NCI-H460 (cell line): ENCODE measurements around the gene TRAPPC2L. TPM values are rescaled to one million over a fixed set of nuclear protein-coding genes. Genes with fewer than 3 reads are reported as not detected.

Source experiments
- DNase-seq: peaks from one replicate; pipeline ENCODE4 v3.0.0-alpha.2; 2016; ENCODE audit warnings: low read depth; ENCODE audit errors: extremely low read depth
- total RNA-seq: library from RNA; depleted of rRNA; stranded (reverse); fragments of >200 nt; shearing (Covaris generic); gene quantifications from 2 replicates; pipeline ENCODE4 v1.2.3, GENCODE V29; 2014; rRNA removed

Gene TRAPPC2L
- total RNA-seq, 1 experiment from 2014 or later: 21.1 TPM

DNA sequence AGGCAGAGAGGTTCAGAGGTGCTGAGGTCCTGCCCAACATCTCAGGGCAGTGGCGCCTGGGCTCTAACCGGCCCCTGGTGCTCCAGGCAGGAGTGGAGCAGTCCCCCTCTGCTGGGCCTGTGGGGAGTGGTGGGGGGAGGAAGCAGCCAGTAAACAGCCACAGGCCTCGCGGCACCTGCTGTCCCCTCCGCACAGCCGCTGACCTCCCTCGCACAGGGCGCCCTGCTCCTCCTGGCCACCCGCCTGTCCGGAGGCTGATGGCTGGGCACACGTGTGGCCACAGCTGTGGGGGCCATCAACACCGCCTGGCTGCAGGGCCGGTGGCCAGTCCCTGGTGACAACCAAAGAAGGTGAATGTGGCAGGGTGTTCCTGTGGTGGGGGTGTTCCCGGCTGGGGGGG lies 46.3 kb downstream of the TRAPPC2L start:
- no peak for DNase-seq

GRCh38 chr16:88904676-88905365 lies 47.9 kb downstream of the TRAPPC2L start:
- DNase-seq: no peak

- no peak for DNase-seq
These were observed 48.6 kb downstream of the TRAPPC2L start for GRCh38 chr16:88905563-88905962.

GRCh38 chr16:88906020-88906419 lies 49.1 kb downstream of the TRAPPC2L start:
- DNase-seq: no peak

DNA sequence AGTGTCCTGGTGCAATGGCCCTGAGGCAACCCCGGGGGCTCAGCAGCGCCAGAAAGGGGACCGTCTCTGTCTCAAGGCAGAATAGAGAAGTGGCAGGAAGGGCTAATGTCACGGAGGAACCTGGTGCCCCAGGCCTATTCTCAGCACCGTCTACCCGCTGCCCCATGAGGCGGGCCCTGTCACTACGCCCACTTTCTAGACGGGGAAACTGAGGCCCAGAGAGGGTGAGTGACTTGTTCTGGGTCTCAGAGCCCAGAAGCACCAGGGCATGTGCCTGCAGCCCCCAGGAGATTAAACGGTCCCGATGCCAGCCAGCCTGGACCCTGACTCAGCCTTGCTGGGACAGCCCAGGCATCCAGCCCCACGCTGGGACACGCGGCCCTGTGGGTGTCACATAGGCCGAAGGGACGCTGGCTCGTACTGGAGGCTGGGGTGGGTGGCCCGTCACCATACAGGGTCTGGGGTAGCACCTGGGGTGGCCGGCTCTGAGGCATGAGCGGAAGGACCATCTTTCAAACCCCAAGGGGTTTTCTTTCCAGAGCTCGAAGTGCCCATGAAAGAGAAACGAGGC lies 49.7 kb downstream of the TRAPPC2L start:
- DNase-seq: no peak

DNA sequence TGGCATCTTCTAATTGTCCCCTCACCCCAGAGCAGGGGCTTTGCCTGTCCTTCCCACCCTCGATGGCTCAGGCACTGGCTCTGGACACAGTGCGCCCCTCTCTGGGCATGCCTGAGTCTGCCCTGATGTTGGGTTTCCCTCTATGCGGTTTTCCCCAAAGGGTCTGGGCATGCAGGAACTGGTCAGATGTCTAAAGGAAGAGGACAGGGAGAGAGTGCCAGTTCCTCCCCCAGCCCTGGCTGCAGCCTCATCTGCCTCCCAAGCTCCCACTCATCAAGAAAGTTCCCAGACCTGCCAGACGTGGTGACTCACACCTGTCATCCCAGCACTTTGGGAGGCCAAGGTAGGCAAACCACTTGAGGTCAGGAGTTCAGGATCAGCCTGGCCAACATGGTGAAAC lies 50.8 kb downstream of the TRAPPC2L start:
- no peak for DNase-seq

- no peak for DNase-seq
These were observed 51.4 kb downstream of the TRAPPC2L start for GRCh38 chr16:88908307-88908706.

DNA sequence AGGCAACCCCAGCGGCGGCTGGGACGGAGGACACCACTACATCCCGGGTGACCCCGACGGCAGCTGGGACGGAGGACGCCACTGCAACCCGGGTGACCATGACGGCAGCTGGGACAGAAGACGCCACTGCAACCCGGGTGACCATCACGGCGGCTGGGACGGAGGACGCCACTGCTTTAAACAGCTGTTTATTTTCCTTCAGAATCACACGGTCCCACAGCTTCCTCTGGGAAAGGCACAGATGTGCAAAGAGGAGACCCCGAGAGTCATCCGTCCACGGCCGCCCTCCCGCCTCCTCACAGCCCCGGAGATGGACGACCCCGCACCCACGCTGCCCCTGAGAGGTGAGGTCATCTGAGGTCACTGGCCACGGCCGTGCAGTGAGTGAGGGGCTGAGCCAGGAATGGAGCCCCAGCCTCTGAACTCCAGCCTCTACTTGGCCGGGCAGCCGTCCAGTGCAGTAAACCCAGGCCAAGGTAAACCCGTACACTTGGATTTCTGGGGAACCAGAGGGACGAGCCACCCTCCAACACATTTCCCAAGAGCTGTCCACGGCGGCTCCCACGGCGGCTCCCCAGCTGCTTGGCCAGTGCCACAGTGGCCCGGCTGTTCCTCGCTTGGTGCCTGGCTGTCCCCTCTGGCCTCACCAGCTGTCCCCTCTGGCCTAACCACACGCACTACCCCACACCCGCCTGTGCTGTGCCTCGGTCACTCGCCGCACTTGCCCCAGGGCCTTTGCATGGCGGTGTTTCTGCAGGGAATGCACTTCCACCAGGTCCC lies 52.7 kb downstream of the TRAPPC2L start:
- DNase-seq: no peak

GRCh38 chr16:88910284-88911135 lies 53.6 kb downstream of the TRAPPC2L start:
- DNase-seq: no peak

DNA sequence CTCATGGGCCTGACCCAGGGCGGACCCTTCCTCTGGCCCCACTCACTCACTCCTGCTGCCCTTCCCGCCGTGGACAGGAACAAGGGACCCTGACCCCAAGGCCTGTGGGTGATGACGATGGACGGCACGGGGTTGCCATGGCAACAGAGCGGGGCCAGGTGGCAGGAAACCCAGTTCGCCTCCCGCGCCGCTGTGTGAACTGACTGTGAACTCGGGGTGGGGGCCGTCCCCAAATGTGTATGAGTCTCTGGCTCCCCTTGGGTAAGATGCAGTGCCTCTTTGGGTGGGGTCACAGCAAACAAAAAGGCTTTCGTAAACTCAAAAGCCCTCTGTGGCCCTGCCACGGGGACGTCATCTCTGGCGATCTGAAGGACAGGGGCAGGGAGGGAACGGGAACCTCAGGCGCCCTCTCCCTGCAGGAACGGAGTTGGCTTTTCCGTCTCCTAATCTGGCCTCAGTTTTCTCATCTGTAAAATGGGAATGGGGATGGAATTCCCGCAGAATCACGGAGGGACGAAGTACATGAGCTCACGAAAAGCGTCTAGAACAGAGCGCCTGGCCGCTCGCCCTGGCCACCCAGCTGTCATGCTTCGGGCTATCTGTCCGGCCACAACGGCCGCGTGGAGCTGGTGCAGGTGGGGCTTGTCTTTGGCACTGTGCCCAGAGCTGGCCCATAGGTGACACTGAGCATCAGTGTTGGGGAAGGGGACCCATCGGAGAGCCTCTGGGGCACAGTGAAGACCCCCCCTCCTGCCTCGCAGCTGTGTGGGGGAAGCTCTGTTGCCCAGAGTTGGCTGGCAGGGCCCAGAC lies 54.4 kb downstream of the TRAPPC2L start:
- DNase-seq: no peak

DNA sequence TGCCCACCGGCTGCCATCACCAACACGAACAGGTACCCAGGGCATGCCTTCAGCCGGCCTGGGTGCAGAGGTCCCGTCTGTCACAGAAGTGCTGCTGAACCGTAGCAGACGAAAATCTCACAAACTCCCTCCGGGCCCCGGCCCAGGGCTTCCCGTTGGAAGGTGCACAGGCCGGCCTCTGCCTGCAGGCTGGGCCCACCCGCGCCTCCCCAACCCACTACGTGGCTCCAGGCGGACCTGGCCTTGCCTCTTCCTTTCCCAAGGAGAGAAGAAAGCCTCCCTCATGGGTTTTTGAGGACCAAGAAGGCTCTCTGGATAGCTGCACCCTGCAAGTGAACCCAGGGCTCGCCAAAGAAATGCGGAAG lies 55.0 kb downstream of the TRAPPC2L start:
- no peak for DNase-seq

Other genes with a start within 250 kb of the TRAPPC2L start
- gene IL17C, start 218.6 kb upstream of the TRAPPC2L start, total RNA-seq: not detected in 2 replicates
- 143 and 165 TPM in 2 replicates for gene CYBA, start 206.1 kb upstream of the TRAPPC2L start, total RNA-seq
- gene MVD, start 194.0 kb upstream of the TRAPPC2L start, total RNA-seq: 7.0 and 7.4 TPM in 2 replicates
- not detected in 2 replicates for gene SNAI3, start 170.6 kb upstream of the TRAPPC2L start, total RNA-seq
- 11.3 and 11.8 TPM in 2 replicates for gene RNF166, start 150.7 kb upstream of the TRAPPC2L start, total RNA-seq
- 9.8 and 10.4 TPM in 2 replicates for gene CTU2, start 150.6 kb upstream of the TRAPPC2L start, total RNA-seq
- gene PIEZO1, start 71.9 kb upstream of the TRAPPC2L start, total RNA-seq: 81.4 and 91.4 TPM in 2 replicates
- 12.5 and 13.8 TPM in 2 replicates for gene CDT1, start 53.3 kb upstream of the TRAPPC2L start, total RNA-seq
- gene APRT, start 45.2 kb upstream of the TRAPPC2L start, total RNA-seq: 124 and 160 TPM in 2 replicates
- 17.9 and 20.0 TPM in 2 replicates for gene GALNS, start 180 bp upstream of the TRAPPC2L start, total RNA-seq
- 0.43 TPM in 1 of 2 replicates, not detected in the other for gene PABPN1L, start 9.5 kb downstream of the TRAPPC2L start, total RNA-seq
- gene CBFA2T3, start 120.1 kb downstream of the TRAPPC2L start, total RNA-seq: not detected in 2 replicates
- 19.6 and 20.4 TPM in 2 replicates for gene ACSF3, start 236.7 kb downstream of the TRAPPC2L start, total RNA-seq